OCI-LY3 (cell line): Measurements from ENCODE around the gene SORCS3.

ENCODE experiments used
- H2AFZ ChIP-seq: fragments of 200-600, 300-600 bp; shearing (Covaris generic); 2 replicates; pipeline ENCODE4 v1.6.0; 2014; ENCODE audit warnings: antibody characterized with exemption, low read depth, low read length
- H3K27ac ChIP-seq: fragments of 200-600, 300-600 bp; sonication (generic); 2 replicates; pipeline ENCODE4 v1.5.1; 2014; ENCODE audit warnings: mild to moderate bottlenecking, low read length, moderate library complexity, mixed read lengths
- H3K27me3 ChIP-seq: fragments of 200-600, 300-600 bp; sonication (generic); 2 replicates; pipeline ENCODE4 v1.6.1; 2014; ENCODE audit warnings: low read depth, low read length, mixed read lengths
- H3K36me3 ChIP-seq: fragments of 200-600, 300-600 bp; sonication (generic); replicated peaks from 2 replicates; pipeline ENCODE3; 2014; ENCODE audit warnings: low read depth, low read length, mixed read lengths
- H3K4me1 ChIP-seq: fragments of 300-600, 200-600 bp; sonication (generic); 2 replicates; pipeline ENCODE4 v1.6.1; 2014; ENCODE audit warnings: low read length, mixed read lengths
- H3K4me2 ChIP-seq: fragments of 200-600, 300-600 bp; sonication (generic); 2 replicates; pipeline ENCODE4 v1.6.1; 2014; ENCODE audit warnings: low read length, mixed read lengths
- H3K4me3 ChIP-seq: fragments of 300-600, 200-600 bp; sonication (generic); 2 replicates; pipeline ENCODE4 v1.5.1; 2014; ENCODE audit warnings: antibody characterized with exemption, mild to moderate bottlenecking, low read length, moderate library complexity
- H3K79me2 ChIP-seq: fragments of 300-600, 200-600 bp; shearing (Covaris generic); 2 replicates; pipeline ENCODE4 v1.6.1; 2014; ENCODE audit warnings: mild to moderate bottlenecking, low read length, mixed read lengths
- H3K9ac ChIP-seq: fragments of 300-600, 200-600 bp; shearing (Covaris generic); 2 replicates; pipeline ENCODE4 v1.6.0; 2014; ENCODE audit warnings: mild to moderate bottlenecking, low read length, moderate library complexity
- H3K9me3 ChIP-seq: fragments of 200-600, 300-600 bp; shearing (Covaris generic); 2 replicates; pipeline ENCODE4 v1.6.1; 2014; ENCODE audit warnings: low read length, mixed read lengths; ENCODE audit not compliant: insufficient read depth
- H4K20me1 ChIP-seq: fragments of 200-600, 300-600 bp; sonication (generic); 2 replicates; pipeline ENCODE4 v1.6.1; 2016; ENCODE audit warnings: low read length, mixed read lengths; ENCODE audit not compliant: insufficient read depth
- EZH2phosphoT487 ChIP-seq: fragments of 200-600 bp; shearing (Covaris generic); IDR thresholded peaks from 2 replicates; pipeline ENCODE4 v1.6.1; 2018; ENCODE audit warnings: antibody characterized with exemption, mixed run types, low read depth
- TF ChIP-seq, protein P1 (sequence below): fragments of 200-600, 300-600 bp; sonication (generic); IDR thresholded peaks from 2 replicates; pipeline ENCODE4 v1.5.1; 2014; ENCODE audit warnings: antibody characterized with exemption, low read length, low read depth

Gene SORCS3

DNA sequence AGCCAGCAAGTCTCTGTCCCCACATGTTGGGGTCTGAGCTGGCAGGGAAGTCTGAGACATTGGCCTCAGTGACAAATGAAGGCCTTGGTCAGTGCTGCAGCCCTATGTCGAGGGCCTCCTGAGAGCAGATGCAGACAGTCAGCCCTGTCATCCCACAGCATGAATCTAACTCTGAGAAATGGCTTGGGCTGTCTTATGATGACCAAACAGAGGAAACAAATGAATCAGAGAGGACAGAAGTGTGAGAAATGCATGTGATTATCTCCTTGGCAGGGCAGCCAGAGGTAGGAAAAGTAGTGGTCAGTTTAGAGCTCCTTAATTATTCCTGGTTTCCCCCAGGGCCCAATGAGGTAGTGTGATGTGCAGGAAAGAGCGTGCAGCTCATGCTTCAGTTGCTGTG is 287.6 kb downstream of the SORCS3 start:
- no peak for TF ChIP-seq EZH2phosphoT487
- TF ChIP-seq, protein P1, sequence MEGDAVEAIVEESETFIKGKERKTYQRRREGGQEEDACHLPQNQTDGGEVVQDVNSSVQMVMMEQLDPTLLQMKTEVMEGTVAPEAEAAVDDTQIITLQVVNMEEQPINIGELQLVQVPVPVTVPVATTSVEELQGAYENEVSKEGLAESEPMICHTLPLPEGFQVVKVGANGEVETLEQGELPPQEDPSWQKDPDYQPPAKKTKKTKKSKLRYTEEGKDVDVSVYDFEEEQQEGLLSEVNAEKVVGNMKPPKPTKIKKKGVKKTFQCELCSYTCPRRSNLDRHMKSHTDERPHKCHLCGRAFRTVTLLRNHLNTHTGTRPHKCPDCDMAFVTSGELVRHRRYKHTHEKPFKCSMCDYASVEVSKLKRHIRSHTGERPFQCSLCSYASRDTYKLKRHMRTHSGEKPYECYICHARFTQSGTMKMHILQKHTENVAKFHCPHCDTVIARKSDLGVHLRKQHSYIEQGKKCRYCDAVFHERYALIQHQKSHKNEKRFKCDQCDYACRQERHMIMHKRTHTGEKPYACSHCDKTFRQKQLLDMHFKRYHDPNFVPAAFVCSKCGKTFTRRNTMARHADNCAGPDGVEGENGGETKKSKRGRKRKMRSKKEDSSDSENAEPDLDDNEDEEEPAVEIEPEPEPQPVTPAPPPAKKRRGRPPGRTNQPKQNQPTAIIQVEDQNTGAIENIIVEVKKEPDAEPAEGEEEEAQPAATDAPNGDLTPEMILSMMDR: no peak
- Histone ChIP-seq H3K79me2 (no peaks in the 10 kb centered on the region), H3K9me3 (no peaks in the 10 kb centered on the region), H3K27ac (no peak overlapping the region), H3K9ac (no peak overlapping the region), H3K4me3 (no peak overlapping the region), H3K36me3 (no peaks in the 10 kb centered on the region), H3K4me2 (no peak overlapping the region), H4K20me1 (no peaks in the 10 kb centered on the region), H3K27me3 (no peaks in the 10 kb centered on the region), H3K4me1 (peaks cover 19% of the 10 kb centered on the region), H2AFZ (no peak overlapping the region)

DNA sequence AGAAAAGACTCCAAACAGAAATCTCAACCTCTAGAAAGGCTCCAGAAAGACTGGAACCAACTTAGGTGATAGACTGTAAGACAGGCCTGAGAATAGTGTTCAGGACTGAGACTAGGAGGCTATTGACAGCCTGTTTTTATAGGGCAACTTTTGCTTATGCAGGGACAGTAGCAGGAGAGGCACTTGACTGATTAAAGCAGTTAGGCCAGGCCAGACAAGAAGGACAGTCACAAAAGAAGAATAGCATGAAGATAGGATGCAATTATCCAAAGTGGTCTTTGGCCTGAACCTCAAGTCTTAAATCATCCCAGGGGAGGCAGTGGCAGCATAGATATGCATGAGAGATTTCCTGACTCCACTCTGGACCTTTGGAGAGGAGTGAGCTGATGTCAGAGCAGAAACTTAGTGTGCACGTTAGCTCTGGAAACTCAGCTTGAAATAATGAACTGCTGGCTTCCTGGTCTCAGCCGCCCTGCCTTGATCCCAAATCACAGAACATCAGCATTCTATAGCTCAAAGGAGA is 290.6 kb downstream of the SORCS3 start:
- no peaks in the 10 kb centered on the region for H4K20me1 ChIP-seq
- no peaks in the 10 kb centered on the region for H3K36me3 ChIP-seq
- H3K9me3 ChIP-seq: no peaks in the 10 kb centered on the region

DNA sequence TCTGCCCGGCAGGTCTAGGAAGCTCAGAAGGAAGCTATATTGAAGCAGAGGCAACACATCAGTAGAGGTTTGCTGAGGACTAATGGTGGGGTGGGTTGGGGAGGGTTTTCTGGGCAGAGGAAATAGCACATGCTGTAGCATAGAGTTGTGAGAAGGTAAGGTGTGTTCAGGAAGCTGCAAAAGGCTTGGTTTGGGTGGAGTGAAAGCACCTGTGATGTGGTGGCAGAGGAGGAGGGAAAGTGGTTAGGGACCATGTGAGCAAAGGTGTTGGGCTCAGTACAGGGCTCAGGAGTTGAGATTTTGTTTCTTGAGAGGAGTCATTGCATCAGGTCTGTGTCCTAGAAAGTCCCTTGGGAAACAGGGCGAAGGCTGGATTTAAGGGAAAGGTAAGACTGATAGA is 294.6 kb downstream of the SORCS3 start:
- Histone ChIP-seq H3K4me3 (no peak overlapping the region), H3K79me2 (no peaks in the 10 kb centered on the region), H3K36me3 (no peaks in the 10 kb centered on the region), H3K27ac (no peak overlapping the region), H3K9ac (no peak overlapping the region), H2AFZ (no peak overlapping the region), H4K20me1 (no peaks in the 10 kb centered on the region), H3K9me3 (no peaks in the 10 kb centered on the region), H3K4me2 (no peak overlapping the region), H3K27me3 (no peaks in the 10 kb centered on the region), H3K4me1 (no peaks in the 10 kb centered on the region; the same call in 1 of the 2 replicates)
- TF ChIP-seq EZH2phosphoT487: no peak
- TF ChIP-seq, protein P1: no peak

More for the DNA sequence above, 290.6 kb downstream of the SORCS3 start:
- H3K4me3 ChIP-seq: no peak overlapping the region
- no peak overlapping the region for H2AFZ ChIP-seq
- TF ChIP-seq, protein P1: no peak
- no peak for TF ChIP-seq EZH2phosphoT487
- H3K9ac ChIP-seq: no peak overlapping the region
- H3K27me3 ChIP-seq: no peaks in the 10 kb centered on the region
- H3K4me1 ChIP-seq: no peaks in the 10 kb centered on the region; the same call in 1 of the 2 replicates
- no peak overlapping the region for H3K4me2 ChIP-seq
- no peak overlapping the region for H3K27ac ChIP-seq
- H3K79me2 ChIP-seq: no peaks in the 10 kb centered on the region

DNA sequence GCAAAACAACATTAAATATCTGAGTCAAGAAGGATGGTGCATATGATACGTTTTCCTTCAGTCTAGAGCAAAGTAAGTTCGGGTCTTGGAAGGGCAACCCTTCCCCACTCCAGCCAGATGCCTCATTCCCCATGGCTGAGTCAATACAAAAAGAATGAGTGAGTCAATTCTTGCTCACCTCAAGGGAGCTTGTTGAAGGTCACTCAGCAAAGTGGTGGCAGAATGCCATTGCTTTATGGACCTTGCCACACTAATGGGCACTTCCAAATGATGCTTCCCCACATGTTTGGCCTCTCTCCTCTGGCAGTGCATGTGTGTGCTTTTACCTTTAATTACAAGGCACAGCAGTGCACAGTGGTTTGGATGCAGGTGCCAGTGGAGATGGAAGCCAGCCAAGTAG is 296.5 kb downstream of the SORCS3 start:
- H3K4me1 ChIP-seq: no peaks in the 10 kb centered on the region
- no peaks in the 10 kb centered on the region for H3K9me3 ChIP-seq
- no peaks in the 10 kb centered on the region for H3K27me3 ChIP-seq
- TF ChIP-seq, protein P1: no peak
- no peak for TF ChIP-seq EZH2phosphoT487
- no peak overlapping the region for H3K4me2 ChIP-seq
- no peak overlapping the region for H3K9ac ChIP-seq
- no peak overlapping the region for H2AFZ ChIP-seq
- no peaks in the 10 kb centered on the region for H3K36me3 ChIP-seq
- H3K79me2 ChIP-seq: no peaks in the 10 kb centered on the region
- no peak overlapping the region for H3K27ac ChIP-seq
- no peaks in the 10 kb centered on the region for H4K20me1 ChIP-seq
- no peak overlapping the region for H3K4me3 ChIP-seq
